GM19395 (cell line): ENCODE measurements around the gene C1QL2.

Experiments used
- ATAC-seq: cut with Tn5 transposase; IDR thresholded peaks from one replicate; pipeline ENCODE4 v1.9.1; 2021; ENCODE audit warnings: mild to moderate bottlenecking, moderate library complexity; ENCODE audit not compliant: unreplicated experiment

C1QL2 gene

DNA sequence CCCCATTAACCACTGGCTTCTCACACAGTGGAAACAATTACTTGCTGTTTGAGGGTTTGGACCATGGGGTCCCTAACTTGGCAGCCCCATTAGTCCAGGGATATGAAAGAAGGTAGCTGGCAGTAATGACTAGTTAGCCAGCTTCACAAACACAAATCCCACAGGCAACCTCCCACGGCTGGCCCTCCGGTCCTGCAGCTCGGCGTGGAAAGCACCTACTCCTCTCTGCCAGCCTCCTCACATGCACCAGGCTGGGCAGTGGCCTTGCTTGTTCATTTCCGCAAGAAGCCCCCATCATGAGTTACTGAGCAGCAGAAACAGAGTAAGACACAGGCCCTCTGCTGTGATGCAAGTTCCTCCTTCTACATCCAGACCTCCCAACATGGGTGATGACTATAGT is 13.7 kb downstream of the C1QL2 start:
- ATAC-seq, result no peak

- ATAC-seq, result no peak
Measured at GRCh38 chr2:119142824-119143223, 15.7 kb downstream of the C1QL2 start.

GRCh38 chr2:119137502-119137901 is 21.0 kb downstream of the C1QL2 start:
- ATAC-seq, result no peak

GRCh38 chr2:119136872-119137271 is 21.7 kb downstream of the C1QL2 start:
- no peak for ATAC-seq

DNA sequence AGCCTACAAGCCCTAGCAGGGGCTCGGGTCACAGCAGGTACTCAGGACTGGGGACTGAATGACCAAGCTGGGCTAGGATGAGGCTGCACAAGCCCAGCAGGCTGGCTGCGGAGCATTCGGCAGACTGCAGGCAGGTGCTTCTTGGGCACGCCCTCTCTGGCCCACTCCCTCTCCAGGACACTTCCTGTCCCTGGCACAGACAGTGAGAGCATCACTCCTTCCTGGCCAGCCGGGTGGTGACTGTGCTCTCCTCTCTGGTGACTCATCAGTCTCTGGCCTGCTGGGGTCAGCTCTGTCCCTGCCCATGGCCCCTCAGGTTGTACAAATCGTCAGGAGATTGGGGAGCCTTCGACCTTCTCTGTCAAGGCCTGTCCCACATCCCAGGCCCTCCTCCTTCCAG is 22.5 kb downstream of the C1QL2 start:
- no peak for ATAC-seq

GRCh38 chr2:119134775-119135174 is 23.8 kb downstream of the C1QL2 start:
- ATAC-seq, result no peak

- no peak for ATAC-seq
Measured at GRCh38 chr2:119126650-119127049, 31.9 kb downstream of the C1QL2 start.

- no peak for ATAC-seq
Measured at GRCh38 chr2:119123389-119123788, 35.2 kb downstream of the C1QL2 start.

- ATAC-seq, result no peak
Measured at GRCh38 chr2:119122663-119123062, 35.9 kb downstream of the C1QL2 start.

DNA sequence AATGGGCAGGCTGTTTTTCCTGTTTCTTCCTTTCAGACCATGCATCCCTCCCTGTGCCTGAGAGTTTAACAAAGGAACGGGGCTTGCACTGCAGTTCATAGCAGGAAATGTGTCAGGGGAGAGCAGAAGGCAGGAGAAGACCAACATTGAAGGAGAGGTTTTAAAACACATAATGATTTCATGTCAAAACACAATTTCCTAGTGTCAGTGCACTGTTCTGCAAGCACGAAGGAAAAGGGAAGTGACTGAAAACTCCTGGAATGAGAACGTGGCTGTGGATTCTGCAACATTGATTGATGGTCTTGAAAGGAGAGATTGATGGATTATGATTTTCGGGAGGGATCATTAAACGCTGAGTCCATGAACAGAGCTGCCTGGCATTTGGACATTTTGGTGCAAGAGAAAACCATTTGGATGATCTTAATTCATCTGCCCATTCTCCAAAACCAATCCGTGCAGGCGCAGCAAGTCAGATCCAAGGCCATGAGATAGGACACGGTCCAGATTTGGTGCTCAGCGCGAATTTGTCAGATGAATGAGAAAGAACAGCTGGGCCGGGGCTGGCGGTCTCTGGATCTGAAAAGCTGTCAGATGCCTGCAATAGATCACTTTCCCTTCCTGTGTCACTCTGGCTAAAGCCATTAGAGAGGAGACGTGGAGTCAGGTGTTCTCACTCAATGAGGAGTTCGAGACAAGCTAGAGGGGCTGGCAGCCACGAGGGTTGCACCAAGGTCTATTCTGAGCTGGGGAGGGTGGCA is 38.4 kb downstream of the C1QL2 start:
- ATAC-seq, result no peak

- no peak for ATAC-seq
Measured at GRCh38 chr2:119119076-119119785, 39.3 kb downstream of the C1QL2 start.

DNA sequence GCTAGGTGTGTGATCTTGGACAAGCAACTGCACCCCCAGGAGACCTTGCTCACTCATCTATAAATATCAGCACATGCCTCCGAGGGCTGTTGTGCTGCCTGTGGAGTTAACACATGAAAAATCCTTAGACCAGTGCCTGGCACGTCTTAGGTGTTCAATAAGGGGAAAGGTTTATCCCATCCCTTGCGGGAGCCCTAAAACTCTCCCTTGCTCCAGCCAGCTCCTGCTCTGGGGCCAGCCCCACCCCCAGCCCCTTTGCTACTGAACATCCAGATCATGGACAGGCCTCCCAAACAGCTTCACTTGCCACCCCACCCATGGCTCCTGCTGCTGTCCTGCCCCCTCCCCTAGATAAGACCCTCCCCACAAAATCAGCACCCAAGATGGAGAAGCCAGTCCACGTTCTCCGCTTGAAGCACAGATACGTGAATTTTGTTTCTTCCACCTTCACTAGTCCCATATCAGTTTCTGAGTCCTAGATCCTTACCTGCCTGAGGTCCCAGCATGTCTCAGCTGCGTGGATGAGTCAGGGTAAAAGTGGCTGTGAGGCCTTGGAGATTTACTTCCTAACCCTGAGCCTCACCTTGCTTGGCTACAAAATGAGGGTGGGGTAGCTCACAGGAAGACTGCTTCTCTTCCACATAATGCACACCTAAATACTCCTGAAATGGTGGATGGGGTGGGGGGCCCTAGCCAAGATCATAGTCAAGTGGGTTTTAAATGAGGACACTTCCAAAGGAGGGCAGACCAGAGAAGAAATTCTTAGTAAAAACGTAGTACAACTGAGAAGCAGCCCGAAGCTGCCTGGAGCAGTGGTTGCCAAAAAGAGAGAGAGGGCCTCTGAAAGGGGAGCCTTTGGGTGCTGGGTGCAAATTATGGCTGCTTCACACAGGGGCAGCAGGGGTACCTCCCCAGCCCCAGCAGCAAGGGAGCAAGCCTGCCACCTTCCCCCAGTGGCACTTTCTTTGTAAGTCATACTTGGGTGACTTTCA is 40.4 kb downstream of the C1QL2 start:
- no peak for ATAC-seq

DNA sequence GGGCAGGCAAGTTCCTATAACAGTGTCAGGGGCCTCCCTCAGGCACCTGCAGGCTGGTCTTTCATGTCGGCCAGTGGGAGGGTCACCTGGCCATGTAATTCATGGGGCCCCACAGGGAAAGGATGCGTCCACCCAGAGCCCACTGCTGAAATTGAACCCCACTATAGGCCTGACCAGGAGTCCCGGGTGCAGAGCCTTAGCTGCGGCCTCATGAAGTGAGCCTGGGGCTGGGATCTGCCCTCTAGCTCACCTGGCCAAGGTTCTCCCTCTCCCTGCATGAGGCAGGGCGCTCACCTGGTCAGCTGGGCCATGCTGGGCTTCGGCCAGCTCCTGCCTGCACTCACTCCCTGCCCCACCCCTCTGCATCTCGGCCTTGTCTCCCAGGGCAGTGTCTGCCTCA is 41.1 kb downstream of the C1QL2 start:
- ATAC-seq, result no peak

DNA sequence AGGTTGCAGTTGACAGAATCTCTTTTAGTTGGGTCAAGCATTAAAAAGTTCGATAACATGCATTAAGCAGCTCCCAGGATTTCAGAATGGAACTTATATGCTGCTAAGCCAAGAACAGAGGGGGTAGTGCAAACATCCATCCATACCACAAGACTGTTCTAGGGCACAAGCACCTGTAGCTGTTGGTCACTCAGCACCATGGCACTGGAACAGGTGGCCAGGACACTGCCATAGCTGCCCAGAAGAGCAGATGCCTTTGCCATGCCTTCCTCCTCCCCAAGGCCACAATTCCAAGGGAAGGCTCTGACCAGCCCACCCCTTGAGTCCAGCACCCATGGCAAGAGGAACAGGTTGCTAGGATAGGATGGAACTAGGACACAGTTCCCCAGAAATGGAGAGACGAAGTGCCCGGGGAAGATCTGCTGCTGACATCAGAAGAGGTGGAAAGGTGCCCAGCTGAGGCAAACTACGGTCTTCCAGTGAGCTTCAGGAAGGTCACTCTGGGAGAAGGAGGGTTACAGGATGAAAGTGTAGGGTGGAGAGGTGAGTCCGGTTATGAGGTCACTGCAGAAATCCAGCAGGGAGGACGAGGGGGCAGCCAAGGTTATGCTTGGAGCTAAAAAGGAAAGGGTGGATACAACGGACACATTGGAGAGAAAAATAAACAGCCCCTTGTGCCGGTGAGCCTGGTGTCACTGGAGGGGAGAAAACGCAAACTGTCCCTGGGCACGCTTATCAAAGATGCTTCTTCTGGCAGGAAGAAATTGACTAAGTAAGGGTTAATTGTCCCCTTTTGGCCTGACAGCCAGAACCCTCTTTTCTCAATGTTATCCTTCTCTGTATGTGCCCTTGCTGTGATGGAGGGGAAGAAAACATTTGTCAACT is 41.9 kb downstream of the C1QL2 start:
- ATAC-seq, result no peak

DNA sequence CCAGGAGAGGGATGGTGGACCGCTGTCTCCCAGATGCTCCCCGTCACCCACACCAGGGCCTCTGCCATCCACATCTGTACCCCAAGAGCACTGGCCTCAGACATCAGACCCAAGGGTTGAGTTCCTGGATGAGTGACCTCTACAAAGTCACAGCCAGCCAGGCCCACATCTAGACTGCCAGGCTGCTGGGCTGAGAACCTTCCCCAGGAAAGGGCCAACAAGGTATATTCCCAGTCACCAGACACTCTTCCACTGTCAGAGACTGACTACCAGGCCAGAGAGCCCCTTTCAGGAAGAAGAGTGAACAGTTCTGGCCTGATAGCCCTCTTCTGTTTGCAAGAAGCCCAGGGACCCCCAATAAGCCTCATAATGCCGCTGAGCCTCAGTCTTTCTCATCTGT is 44.3 kb downstream of the C1QL2 start:
- ATAC-seq, result no peak

- no peak for ATAC-seq
Measured at GRCh38 chr2:119113489-119113770, 45.1 kb downstream of the C1QL2 start.

GRCh38 chr2:119112770-119113488 is 45.6 kb downstream of the C1QL2 start:
- no peak for ATAC-seq

DNA sequence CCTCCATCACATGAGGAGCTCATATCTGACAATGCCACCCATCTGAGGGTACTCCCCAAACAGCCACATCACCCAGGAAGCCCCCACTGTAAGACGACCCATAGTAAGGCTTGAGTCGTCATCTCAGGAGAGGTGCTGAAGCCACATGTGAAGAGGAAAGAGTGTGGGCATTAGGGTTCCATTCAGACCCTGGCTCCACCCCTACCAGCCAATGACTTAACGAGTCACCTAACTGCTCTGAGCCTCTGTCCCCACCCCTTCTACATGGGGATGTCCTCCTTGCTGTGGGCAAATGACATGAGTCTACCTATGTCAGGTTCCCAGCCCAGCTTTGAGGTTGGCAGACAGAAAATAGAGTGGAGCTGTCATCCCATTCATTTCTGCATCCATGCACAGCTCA is 46.3 kb downstream of the C1QL2 start:
- no peak for ATAC-seq

GRCh38 chr2:119111115-119111975 is 47.2 kb downstream of the C1QL2 start:
- no peak for ATAC-seq
